ENCODE data around the gene CNTNAP2. TPM values are rescaled to one million over a fixed set of nuclear protein-coding genes. Genes with fewer than 3 reads are reported as not detected.

The CNTNAP2 gene
- total RNA-seq, 1 donor from 2014 or later, result 0.27 TPM

DNA sequence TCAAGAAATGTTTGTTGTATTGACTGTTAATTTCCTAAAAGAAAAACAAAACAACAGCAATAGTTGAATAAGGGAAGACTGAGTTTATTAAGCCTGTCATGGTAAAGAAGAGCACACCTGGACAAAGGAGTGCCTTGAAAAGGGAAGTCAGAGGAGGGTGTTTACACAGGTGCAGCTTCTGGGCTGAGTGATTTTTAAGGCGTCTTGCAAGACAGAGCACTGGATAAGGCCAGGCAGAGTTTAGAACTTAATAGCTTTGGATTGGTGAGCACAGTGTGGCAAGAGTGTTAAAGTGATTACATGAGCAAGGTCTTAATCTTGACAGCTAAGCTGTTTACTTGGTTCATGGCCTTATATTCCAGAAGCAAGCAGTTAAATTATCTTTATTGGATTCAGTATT is 423.2 kb downstream of the CNTNAP2 start:
- Mint-ChIP-seq H3K4me3 (ENCODE audit: unreplicated experiment) (no peak overlapping the region), H3K36me3 (ENCODE audit: low read depth) (no peaks in the 10 kb centered on the region), H3K27ac (ENCODE audit: unreplicated experiment) (no peak overlapping the region), H3K27me3 (ENCODE audit: low read depth) (no peaks in the 10 kb centered on the region), H3K9me3 (ENCODE audit: low read depth) (peaks cover 16% of the 10 kb centered on the region), H3K4me1 (ENCODE audit: low read depth) (no peaks in the 10 kb centered on the region)
- TF ChIP-seq, protein P1, sequence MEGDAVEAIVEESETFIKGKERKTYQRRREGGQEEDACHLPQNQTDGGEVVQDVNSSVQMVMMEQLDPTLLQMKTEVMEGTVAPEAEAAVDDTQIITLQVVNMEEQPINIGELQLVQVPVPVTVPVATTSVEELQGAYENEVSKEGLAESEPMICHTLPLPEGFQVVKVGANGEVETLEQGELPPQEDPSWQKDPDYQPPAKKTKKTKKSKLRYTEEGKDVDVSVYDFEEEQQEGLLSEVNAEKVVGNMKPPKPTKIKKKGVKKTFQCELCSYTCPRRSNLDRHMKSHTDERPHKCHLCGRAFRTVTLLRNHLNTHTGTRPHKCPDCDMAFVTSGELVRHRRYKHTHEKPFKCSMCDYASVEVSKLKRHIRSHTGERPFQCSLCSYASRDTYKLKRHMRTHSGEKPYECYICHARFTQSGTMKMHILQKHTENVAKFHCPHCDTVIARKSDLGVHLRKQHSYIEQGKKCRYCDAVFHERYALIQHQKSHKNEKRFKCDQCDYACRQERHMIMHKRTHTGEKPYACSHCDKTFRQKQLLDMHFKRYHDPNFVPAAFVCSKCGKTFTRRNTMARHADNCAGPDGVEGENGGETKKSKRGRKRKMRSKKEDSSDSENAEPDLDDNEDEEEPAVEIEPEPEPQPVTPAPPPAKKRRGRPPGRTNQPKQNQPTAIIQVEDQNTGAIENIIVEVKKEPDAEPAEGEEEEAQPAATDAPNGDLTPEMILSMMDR (IDR thresholded peaks at IDR 0.05), result no peak
- DNase-seq (ENCODE audit: low spot score), result no peak

DNA sequence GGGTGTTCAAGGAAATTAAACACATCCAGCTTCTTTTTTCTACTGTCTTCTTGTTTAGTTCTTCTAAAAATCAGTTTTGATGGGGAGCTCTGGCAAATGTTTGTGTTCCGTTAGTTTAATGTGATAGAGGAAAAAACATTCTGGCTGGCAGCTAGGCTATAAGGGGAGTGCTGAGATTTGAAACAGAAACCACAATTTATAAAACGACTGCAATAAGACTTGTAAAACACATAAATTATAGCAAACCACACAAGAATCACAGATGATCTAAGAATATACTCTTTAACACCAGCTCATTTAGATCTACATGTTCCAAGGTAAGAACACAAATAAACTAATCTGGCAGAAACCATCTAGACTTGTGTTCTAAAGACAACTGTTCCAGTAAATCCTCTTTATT is 425.5 kb downstream of the CNTNAP2 start:
- Mint-ChIP-seq H3K4me1 (ENCODE audit: low read depth) (no peaks in the 10 kb centered on the region), H3K9me3 (ENCODE audit: low read depth) (peaks cover 16% of the 10 kb centered on the region)
- TF ChIP-seq, protein P1 (IDR thresholded peaks at IDR 0.05), result no peak

DNA sequence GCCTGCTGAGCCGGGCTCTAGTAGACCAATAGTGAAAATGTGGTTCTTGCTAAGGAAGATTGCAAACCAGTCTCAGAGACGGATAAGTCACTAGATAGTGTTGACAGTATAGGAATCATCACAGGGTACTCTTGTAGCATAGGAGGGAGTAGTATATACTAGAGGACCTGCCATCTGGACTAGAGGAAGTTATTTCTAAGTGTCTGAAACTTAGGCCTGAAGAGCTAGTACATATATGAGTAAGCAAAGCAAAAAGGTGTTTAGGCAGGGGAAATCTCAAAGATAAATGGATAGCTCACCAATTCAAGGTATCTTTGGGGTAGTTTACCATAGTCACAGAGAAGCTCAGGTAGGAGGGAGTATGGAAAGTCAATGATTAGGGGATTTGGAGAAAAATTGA is 428.1 kb downstream of the CNTNAP2 start:
- no peaks in the 10 kb centered on the region for H3K4me1 Mint-ChIP-seq (ENCODE audit: low read depth)
- no peak overlapping the region for H3K27ac Mint-ChIP-seq (ENCODE audit: unreplicated experiment)
- no peak for DNase-seq (ENCODE audit: low spot score)
- H3K36me3 Mint-ChIP-seq (ENCODE audit: low read depth), result no peaks in the 10 kb centered on the region
- TF ChIP-seq, protein P1 (IDR thresholded peaks at IDR 0.05), result no peak
- no peak overlapping the region for H3K4me3 Mint-ChIP-seq (ENCODE audit: unreplicated experiment)
- peaks cover 18% of the 10 kb centered on the region for H3K9me3 Mint-ChIP-seq (ENCODE audit: low read depth)
- no peaks in the 10 kb centered on the region for H3K27me3 Mint-ChIP-seq (ENCODE audit: low read depth)

More for the DNA sequence above, 425.5 kb downstream of the CNTNAP2 start:
- DNase-seq (ENCODE audit: low spot score), result no peak
- H3K36me3 Mint-ChIP-seq (ENCODE audit: low read depth), result no peaks in the 10 kb centered on the region
- no peaks in the 10 kb centered on the region for H3K27me3 Mint-ChIP-seq (ENCODE audit: low read depth)
- no peak overlapping the region for H3K27ac Mint-ChIP-seq (ENCODE audit: unreplicated experiment)
- H3K4me3 Mint-ChIP-seq (ENCODE audit: unreplicated experiment), result no peak overlapping the region

DNA sequence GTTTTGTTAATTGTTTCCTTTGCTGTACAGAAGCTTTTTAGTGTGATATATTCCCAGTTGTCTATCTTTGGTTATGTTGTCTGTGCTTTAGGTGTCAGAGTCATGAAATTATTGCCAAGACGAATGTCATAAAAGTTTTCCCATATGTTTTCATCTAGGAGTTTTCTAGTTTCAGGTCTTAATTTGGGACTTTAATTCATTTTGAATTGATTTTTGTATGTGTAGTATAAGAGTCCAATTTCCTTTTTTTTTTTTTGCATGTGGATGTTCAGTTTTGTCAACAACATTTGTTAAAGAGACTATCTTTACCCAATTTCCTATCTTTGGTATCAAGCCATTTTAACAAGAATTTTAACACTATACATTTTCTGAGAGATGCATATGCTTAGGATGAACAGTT is 432.2 kb downstream of the CNTNAP2 start:
- peaks cover 11% of the 10 kb centered on the region for H3K9me3 Mint-ChIP-seq (ENCODE audit: low read depth)
- H3K4me1 Mint-ChIP-seq (ENCODE audit: low read depth), result no peaks in the 10 kb centered on the region
- H3K27me3 Mint-ChIP-seq (ENCODE audit: low read depth), result peaks cover 2% of the 10 kb centered on the region
- no peak for DNase-seq (ENCODE audit: low spot score)
- peaks cover 1% of the 10 kb centered on the region for H3K36me3 Mint-ChIP-seq (ENCODE audit: low read depth)
- TF ChIP-seq, protein P1 (IDR thresholded peaks at IDR 0.05), result no peak
- no peak overlapping the region for H3K4me3 Mint-ChIP-seq (ENCODE audit: unreplicated experiment)
- H3K27ac Mint-ChIP-seq (ENCODE audit: unreplicated experiment), result no peak overlapping the region

DNA sequence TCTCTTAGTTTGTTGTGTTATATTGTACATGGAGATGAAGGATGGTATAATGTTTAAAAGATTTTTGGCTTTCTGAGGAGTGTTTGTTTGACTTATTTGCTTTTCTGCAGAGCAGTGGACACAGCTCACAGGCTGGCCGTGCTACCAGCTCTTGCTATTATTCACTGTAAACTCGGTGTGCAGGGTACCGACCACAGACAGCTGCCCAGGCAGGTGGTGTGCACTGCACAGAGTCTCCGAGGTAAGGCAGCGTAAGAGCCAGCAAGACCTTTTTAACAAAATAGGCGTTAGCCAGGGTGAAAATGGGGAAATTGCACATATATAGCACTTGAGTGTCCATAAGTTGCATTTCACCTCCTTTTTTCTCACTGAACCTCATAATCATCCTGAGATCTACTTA is 438.0 kb downstream of the CNTNAP2 start:
- Mint-ChIP-seq H3K36me3 (ENCODE audit: low read depth) (peaks cover 1% of the 10 kb centered on the region), H3K4me3 (ENCODE audit: unreplicated experiment) (no peak overlapping the region), H3K4me1 (ENCODE audit: low read depth) (no peaks in the 10 kb centered on the region), H3K9me3 (ENCODE audit: low read depth) (peaks cover 7% of the 10 kb centered on the region), H3K27me3 (ENCODE audit: low read depth) (peaks cover 4% of the 10 kb centered on the region), H3K27ac (ENCODE audit: unreplicated experiment) (no peak overlapping the region)
- no peak for DNase-seq (ENCODE audit: low spot score)
- TF ChIP-seq, protein P1 (IDR thresholded peaks at IDR 0.05), result no peak
